K562 (cell line): ENCODE data around the gene RNF213. TPM values are rescaled to one million over a fixed set of nuclear protein-coding genes. Genes with fewer than 3 reads are reported as not detected.

Experiments
- BRD9 ChIP-seq: fragments of 450-650 bp; IDR thresholded peaks from 2 replicates; pipeline ENCODE4 v1.6.1; 2018; ENCODE audit warnings: low read depth; ENCODE audit not compliant: partially characterized antibody
- CAMTA2 ChIP-seq: fragments of 250-450 bp; sonication (Bioruptor Pico); conservative IDR thresholded peaks from 2 replicates; pipeline ENCODE4 v1.5.1; 2022
- CBX8 ChIP-seq: fragments of 200-600 bp; sonication (generic); IDR thresholded peaks from 2 replicates; pipeline ENCODE4 v1.6.1; 2012; ENCODE audit warnings: borderline replicate concordance, mixed run types, low read depth, mild to moderate bottlenecking, moderate library complexity, mixed read lengths, low read length, control low read depth, inconsistent platforms; ENCODE audit not compliant: poor library complexity, severe bottlenecking; ENCODE audit errors: extremely low read depth
- DIDO1 ChIP-seq: fragments of 450-650 bp; IDR thresholded peaks from 2 replicates; pipeline ENCODE4 v1.6.1; 2016; ENCODE audit warnings: low read depth, missing biosample characterization, missing genetic modification characterization
- E2F3 ChIP-seq: fragments of 250-450 bp; sonication (Bioruptor Pico); IDR thresholded peaks from 2 replicates; pipeline ENCODE4 v1.4.0; 2020; ENCODE audit warnings: mild to moderate bottlenecking
- ELF1 ChIP-seq: fragments of 200-800 bp; sonication (Bioruptor generic); IDR thresholded peaks from 2 replicates; pipeline ENCODE4 v1.6.1; 2016; ENCODE audit warnings: missing genetic modification characterization, missing compliant biosample characterization
- GABPB1 ChIP-seq: sonication (generic); formaldehyde crosslinking; IDR thresholded peaks from 2 replicates; pipeline ENCODE4 v1.8.0; 2022; ENCODE audit warnings: mild to moderate bottlenecking, missing genetic modification reagents
- HDAC6 ChIP-seq: IDR thresholded peaks from 2 replicates; pipeline ENCODE4 v1.6.1; 2012; ENCODE audit warnings: low read depth, mild to moderate bottlenecking, control low read depth, inconsistent platforms, low read length, moderate library complexity
- KLF16 ChIP-seq: IDR thresholded peaks from 2 replicates; pipeline ENCODE4 v1.6.1; 2016; ENCODE audit warnings: antibody characterized with exemption
- PCBP2 ChIP-seq: fragments of 200-400 bp; formaldehyde crosslinking; IDR thresholded peaks from 2 replicates; pipeline ENCODE4 v1.6.1; 2018; ENCODE audit warnings: low read length, low read depth, mild to moderate bottlenecking, moderate library complexity; ENCODE audit not compliant: poor library complexity, severe bottlenecking
- SIN3A ChIP-seq, 2 experiments: fragments of 150-350 bp in 1 of 2; IDR thresholded peaks; 2 replicates each; pipeline ENCODE4 v1.6.1; 2011 to 2016; ENCODE audit warnings: borderline replicate concordance in 2 of 2, low read depth in 2 of 2, low read length in 2 of 2, mild to moderate bottlenecking in 2 of 2, moderate library complexity in 2 of 2; ENCODE audit not compliant: control insufficient read depth in 1 of 2
- SP2 ChIP-seq: IDR thresholded peaks from 2 replicates; pipeline ENCODE4 v1.6.1; 2011; ENCODE audit warnings: mild to moderate bottlenecking, low read depth, low read length, moderate library complexity; ENCODE audit not compliant: poor library complexity, severe bottlenecking; ENCODE audit errors: extremely low read depth
- SRF ChIP-seq, 2 experiments: fragments of 250-450, 450-650 bp in 1 of 2; sonication (Bioruptor Pico) in 1 of 2; sonication (generic) in 1 of 2; formaldehyde crosslinking; IDR thresholded peaks; 2 replicates each; pipeline versions ENCODE4 v1.5.0 to v1.5.1; 2020 to 2022; ENCODE audit warnings: mild to moderate bottlenecking in 1 of 2, missing genetic modification reagents in 1 of 2
- SRSF7 ChIP-seq: fragments of 200-400 bp; formaldehyde crosslinking; optimal IDR thresholded peaks from 2 replicates; pipeline ENCODE3; 2017; ENCODE audit warnings: mild to moderate bottlenecking, low read depth, low read length
- TBP ChIP-seq: optimal IDR thresholded peaks from 2 replicates; pipeline ENCODE3; 2011; ENCODE audit warnings: low read depth, low read length, improper control_type of control experiment
- TCF7L2 ChIP-seq: fragments of 150-350 bp; IDR thresholded peaks from 2 replicates; pipeline ENCODE4 v1.6.1; 2016; ENCODE audit warnings: low read depth, mild to moderate bottlenecking, low read length, moderate library complexity
- ZNF184 ChIP-seq: sonication (generic); formaldehyde crosslinking; IDR thresholded peaks from 2 replicates; pipeline ENCODE4 v1.5.0; 2020; ENCODE audit warnings: missing genetic modification reagents
- ZNF41 ChIP-seq: fragments of 250-450 bp; sonication (Bioruptor Pico); conservative IDR thresholded peaks from 2 replicates; pipeline ENCODE4 v1.4.0; 2020; ENCODE audit warnings: mild to moderate bottlenecking
- ZNF76 ChIP-seq: fragments of 250-450 bp; sonication (Bioruptor Pico); IDR thresholded peaks from 2 replicates; pipeline ENCODE4 v1.4.0; 2020; ENCODE audit warnings: mild to moderate bottlenecking, moderate library complexity, borderline replicate concordance
- polyA plus RNA-seq, 8 experiments: library from polyadenylated mRNA; depleted of rRNA in 4 of 8; stranded (reverse) in 5 of 8; unstranded in 3 of 8; fragments of >200 nt; fragmentation: Nextera tagmentation in 2 of 8; fragmentation: Illumina TruSeq in 1 of 8; extraction: Ambion mirVana in 2 of 8; extraction: Trizol in 1 of 8; gene quantifications; 2 replicates each; pipeline versions ENCODE4 v1.2.1 to v1.2.3, GENCODE V29; 2011 to 2014; ENCODE audit warnings: inconsistent platforms in 1 of 8, missing spikeins in 1 of 8
- total RNA-seq, 7 experiments: library from RNA; depleted of rRNA in 6 of 7; stranded (reverse); fragments of >200 nt in 6 of 7; fragmentation: Illumina TruSeq in 2 of 7; extraction: Trizol in 2 of 7; gene quantifications; 2 replicates each; pipeline versions ENCODE4 v1.2.1 to v1.2.3, GENCODE V29; 2011 to 2021; ENCODE audit warnings: low replicate concordance in 1 of 7
- TF ChIP-seq, protein P1 (sequence below), 2 experiments: fragments of 450-650 bp in 1 of 2; sonication (generic) in 1 of 2; formaldehyde crosslinking in 1 of 2; IDR thresholded peaks in 1 of 2; conservative IDR thresholded peaks in 1 of 2; 2 replicates each; pipeline versions ENCODE4 v1.6.1 to v1.8.1; 2016 to 2023; ENCODE audit warnings: mild to moderate bottlenecking in 2 of 2, moderate library complexity in 2 of 2, inconsistent platforms in 1 of 2, missing genetic modification reagents in 1 of 2
- TF ChIP-seq, protein P2 (sequence below): fragments of 250-450 bp; sonication (Bioruptor Pico); IDR thresholded peaks from 2 replicates; pipeline ENCODE4 v1.4.0; 2020; ENCODE audit warnings: mild to moderate bottlenecking
- TF ChIP-seq, protein P3 (sequence below): fragments of 250-450 bp; sonication (Bioruptor Pico); IDR thresholded peaks from 2 replicates; pipeline ENCODE4 v1.5.0; 2022; ENCODE audit warnings: mild to moderate bottlenecking

RNF213 gene
- total and polyA plus RNA-seq, 9 of the 15 experiments (the other 6 are each of a cell fraction or from before 2014, with no cell fraction given), result 5.3 to 33.6 (median 17.9) TPM

DNA sequence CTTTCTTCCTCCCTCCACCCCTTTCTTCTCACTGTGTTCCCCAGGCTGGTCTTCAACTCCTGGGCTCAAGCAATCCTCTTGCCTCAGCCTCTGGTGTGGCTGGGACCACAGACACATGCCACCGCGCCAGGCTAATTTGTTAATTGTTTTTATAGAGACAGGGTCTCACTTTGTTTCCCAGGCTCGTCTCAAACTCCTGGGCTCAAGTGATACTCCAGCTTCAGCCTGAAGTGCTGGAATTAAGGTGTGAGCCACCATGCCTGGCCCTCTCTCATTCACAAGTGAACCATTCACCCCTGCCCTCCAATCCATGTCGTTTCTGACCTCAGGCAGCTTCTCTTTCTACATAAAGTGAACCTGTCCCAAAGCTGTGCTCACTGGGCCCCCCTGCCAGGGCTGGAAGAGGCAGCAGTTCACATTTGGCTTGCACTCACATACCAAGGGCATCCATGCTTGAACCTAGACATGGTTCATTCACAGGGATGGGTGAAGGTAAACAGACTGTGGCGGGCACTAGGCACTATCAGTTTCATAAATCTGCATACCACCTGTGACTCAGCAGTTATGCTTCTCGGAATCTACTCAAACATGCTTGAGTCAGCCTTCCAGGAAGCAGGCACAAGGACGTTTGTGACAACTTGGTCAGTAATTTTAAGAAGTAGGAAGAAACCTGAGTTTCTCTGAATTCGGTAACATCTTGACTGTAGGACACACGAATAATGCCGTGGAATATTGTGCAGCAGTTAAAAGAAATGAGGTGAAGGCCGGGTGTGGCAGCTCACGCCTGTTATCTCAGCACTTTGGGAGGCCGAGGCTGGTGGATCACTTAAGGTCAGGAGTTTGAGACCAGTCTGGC lies 6.0 kb upstream of the RNF213 start (continued):
- peak; percentile 87 for TF ChIP-seq BRD9
- no peak for TF ChIP-seq SRSF7
- no peak for TF ChIP-seq HDAC6
- TF ChIP-seq ELF1 (tag), result peak; percentile 41; the same call in 1 of the 2 replicates
- TF ChIP-seq PCBP2, result no peak
- TF ChIP-seq DIDO1 (tag), result peak; percentile 46
- TF ChIP-seq SP2, result no peak
- peak; percentile 94; the same call in 1 of the 2 replicates for TF ChIP-seq ZNF76 (CRISPR knock-in tag)
- no peak for TF ChIP-seq ZNF184
- TF ChIP-seq GABPB1, result no peak
- peak in 1 of 2 experiments; percentile 34; a peak in 1 of 4 replicates for TF ChIP-seq SRF (CRISPR knock-in tag; IDR thresholded peaks at IDR 0.05)
- 0 out of 2 replicates have a peak, but pooled peaks have one; percentile 13 for TF ChIP-seq CAMTA2 (CRISPR knock-in tag)
- TF ChIP-seq, protein P1, sequence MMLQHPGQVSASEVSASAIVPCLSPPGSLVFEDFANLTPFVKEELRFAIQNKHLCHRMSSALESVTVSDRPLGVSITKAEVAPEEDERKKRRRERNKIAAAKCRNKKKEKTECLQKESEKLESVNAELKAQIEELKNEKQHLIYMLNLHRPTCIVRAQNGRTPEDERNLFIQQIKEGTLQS (IDR thresholded peaks at IDR 0.05), result peak; percentile 84; the same call in 1 of the 2 replicates
- TF ChIP-seq, protein P1 (CRISPR knock-in tag; conservative IDR thresholded peaks at IDR 0.05), result no peak
- TF ChIP-seq, protein P2, sequence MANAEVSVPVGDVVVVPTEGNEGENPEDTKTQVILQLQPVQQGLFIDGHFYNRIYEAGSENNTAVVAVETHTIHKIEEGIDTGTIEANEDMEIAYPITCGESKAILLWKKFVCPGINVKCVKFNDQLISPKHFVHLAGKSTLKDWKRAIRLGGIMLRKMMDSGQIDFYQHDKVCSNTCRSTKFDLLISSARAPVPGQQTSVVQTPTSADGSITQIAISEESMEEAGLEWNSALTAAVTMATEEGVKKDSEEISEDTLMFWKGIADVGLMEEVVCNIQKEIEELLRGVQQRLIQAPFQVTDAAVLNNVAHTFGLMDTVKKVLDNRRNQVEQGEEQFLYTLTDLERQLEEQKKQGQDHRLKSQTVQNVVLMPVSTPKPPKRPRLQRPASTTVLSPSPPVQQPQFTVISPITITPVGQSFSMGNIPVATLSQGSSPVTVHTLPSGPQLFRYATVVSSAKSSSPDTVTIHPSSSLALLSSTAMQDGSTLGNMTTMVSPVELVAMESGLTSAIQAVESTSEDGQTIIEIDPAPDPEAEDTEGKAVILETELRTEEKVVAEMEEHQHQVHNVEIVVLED (CRISPR knock-in tag), result peak; percentile 58
- TF ChIP-seq SIN3A (IDR thresholded peaks at IDR 0.05; ENCODE audit: borderline replicate concordance in 2 of 2, control insufficient read depth in 1 of 2, low read depth in 2 of 2, low read length in 2 of 2), result no peak
- no peak for TF ChIP-seq TCF7L2
- no peak for TF ChIP-seq CBX8
- no peak for TF ChIP-seq TBP
- TF ChIP-seq E2F3 (CRISPR knock-in tag), result peak; percentile 78
- peak; percentile 88 for TF ChIP-seq ZNF41 (CRISPR knock-in tag)
- TF ChIP-seq, protein P3, sequence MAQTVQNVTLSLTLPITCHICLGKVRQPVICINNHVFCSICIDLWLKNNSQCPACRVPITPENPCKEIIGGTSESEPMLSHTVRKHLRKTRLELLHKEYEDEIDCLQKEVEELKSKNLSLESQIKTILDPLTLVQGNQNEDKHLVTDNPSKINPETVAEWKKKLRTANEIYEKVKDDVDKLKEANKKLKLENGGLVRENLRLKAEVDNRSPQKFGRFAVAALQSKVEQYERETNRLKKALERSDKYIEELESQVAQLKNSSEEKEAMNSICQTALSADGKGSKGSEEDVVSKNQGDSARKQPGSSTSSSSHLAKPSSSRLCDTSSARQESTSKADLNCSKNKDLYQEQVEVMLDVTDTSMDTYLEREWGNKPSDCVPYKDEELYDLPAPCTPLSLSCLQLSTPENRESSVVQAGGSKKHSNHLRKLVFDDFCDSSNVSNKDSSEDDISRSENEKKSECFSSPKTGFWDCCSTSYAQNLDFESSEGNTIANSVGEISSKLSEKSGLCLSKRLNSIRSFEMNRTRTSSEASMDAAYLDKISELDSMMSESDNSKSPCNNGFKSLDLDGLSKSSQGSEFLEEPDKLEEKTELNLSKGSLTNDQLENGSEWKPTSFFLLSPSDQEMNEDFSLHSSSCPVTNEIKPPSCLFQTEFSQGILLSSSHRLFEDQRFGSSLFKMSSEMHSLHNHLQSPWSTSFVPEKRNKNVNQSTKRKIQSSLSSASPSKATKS (CRISPR knock-in tag), result no peak
- TF ChIP-seq KLF16, result no peak
